HL-60/S4 (cell line): ENCODE data around the gene PDLIM5.
"Not testable (repeated sequence)": the region's sequence is repeated elsewhere in the genome, so short reads cannot be mapped to it uniquely, and the experiment has no call there.

Experiments
- in situ Hi-C: fragments of 300-500 bp; cut with MboI; formaldehyde crosslinking; loops from 2 replicates; pipeline ENCODE4 v1.14.3; 2022; ENCODE audit warnings: low sequenced_read_pairs

Gene PDLIM5

GRCh38 chr4:94489098-94489497 lies 37.4 kb downstream of the PDLIM5 start:
- in situ Hi-C loops: no loop called here

DNA sequence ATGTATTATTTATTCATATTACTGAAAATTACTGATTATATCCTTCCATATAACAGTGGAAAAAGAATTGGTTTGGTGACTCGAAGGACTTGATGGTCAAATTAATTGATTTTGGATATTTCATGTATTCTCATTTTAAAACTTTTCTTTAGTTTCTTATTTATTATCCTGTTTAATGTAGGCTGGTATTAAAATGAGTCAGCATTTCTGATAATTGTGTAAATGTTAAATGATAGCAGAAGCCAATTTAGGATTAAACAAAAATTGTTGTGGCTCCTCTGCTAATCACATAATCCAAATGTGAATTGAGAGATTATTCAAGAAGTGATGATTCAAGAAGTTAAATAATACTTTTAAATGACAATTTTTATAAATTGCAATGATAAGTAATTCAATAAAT lies 38.7 kb downstream of the PDLIM5 start:
- in situ Hi-C loops: no loop called here

DNA sequence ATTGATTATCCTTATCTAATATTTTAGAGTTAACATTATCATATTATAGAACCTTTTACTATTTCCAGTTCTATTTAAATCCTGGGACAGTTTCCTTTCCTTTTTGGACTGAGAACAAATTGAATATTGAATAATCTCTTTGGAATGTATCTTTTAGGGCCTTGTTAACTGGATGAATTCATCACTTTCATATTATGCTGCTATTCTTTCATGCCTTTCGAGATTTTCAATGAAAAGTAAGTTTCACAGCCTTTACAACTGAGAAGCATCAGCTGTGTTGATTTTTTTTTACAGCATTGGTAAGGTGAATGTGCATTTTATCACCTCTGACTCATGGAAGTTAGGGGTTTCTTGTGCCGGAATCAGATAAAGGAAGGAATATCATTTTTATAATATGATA lies 39.6 kb downstream of the PDLIM5 start:
- in situ Hi-C loops: no loop called here

GRCh38 chr4:94495408-94495807 lies 43.7 kb downstream of the PDLIM5 start:
- in situ Hi-C loops: no loop called here

- in situ Hi-C loops: no loop called here
These were observed 45.9 kb downstream of the PDLIM5 start for GRCh38 chr4:94497690-94498089.

GRCh38 chr4:94498502-94498901 lies 46.8 kb downstream of the PDLIM5 start:
- in situ Hi-C loops: no loop called here

DNA sequence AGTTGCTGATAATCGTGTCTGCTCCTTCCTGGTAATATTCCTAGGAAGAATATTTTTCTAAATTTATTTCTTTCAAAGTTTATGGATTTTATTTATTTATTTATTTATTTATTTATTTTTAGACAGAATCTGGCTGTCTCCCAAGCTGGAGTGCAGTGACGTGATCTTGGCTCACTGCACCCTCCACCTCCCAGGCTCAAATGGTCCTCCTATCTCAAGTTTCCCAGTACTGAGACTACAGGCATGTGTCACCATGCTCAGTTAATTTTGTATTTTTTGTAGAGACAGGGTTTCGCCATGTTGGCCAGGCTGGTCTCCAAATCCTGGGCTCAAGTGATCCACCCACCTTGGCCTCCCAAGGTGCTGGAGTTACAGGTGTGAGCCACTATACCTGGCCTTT lies 48.9 kb downstream of the PDLIM5 start:
- in situ Hi-C loops: no loop called here

DNA sequence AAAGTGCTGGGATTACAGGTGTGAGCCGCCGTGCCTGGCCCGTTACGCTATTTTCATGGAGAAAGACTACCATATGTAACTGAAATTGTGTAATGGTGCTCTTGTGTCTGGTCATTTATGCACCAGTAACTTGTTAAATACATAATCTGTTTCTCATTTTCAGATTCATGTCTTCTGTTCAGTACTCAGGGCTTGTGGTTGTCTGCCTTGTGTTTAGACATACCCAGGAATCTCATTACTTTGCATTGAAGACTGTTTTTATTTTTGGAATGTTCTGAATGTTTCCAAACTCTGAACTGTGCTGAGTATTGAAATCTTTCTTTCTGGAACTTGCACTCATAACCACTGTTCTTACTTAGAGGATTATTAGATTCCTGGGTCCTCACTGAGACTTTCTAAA lies 52.8 kb downstream of the PDLIM5 start:
- in situ Hi-C loops: no loop called here

DNA sequence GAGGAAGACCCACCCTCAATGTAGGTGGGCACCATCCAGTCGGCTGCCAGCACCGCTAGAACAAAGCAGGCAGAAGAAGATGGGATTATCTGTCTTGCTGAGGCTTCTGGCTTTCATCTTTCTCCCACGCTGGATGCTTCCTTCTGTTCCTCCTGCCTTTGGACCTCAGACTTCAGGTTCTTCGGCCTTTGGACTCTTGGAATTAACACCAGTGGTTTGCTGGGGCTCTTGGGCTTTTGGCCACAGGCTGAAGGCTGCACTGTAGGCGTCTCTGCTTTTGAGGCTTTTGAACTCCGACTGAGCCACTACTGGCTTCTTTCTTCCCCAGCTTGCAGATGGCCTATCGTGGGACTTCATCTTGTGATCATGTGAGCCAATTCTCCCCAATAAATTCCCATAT lies 55.1 kb downstream of the PDLIM5 start:
- in situ Hi-C loops: no loop called here

DNA sequence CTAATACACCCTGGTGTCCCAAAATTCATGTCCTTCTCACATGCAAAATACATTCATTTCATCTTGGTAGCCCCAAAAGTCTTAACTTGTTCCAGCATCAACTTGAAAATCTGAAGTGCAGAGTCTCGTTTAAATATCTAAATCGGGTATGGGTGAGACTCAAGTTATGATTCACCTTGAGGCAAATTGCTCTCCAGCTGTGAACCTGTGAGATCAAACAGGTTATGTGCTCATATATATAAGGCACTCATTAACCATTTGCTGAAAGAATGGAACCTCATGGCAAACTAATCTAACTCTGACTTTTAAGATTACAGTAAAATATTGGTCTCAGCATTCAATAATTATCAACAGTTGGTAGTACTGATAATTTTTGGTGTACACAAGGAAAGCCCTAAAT lies 55.5 kb downstream of the PDLIM5 start:
- in situ Hi-C loops: no loop called here

GRCh38 chr4:94507708-94508107 lies 56.0 kb downstream of the PDLIM5 start:
- in situ Hi-C loops: no loop called here

DNA sequence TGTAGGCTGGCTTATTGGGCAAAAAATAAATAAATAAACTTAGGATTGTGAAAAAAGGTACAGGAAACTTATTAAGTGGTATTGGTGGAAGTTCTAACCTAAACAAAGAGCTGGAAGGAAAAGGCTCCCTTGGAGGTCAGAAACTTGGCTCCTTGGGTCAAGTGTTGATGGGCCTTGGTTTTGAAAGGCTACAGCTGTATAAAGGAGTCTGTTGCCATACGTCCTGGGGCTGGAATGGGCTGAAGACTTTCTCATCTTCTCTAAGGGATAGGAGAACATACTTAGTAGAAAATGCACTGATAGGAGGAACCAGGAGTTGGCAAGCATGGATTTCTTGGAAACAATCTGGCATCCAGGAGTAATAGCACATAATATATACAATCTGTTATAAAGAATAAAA lies 56.6 kb downstream of the PDLIM5 start:
- in situ Hi-C loops: no loop called here

- in situ Hi-C loops: no loop called here
These were observed 57.1 kb downstream of the PDLIM5 start for GRCh38 chr4:94508806-94509205.

DNA sequence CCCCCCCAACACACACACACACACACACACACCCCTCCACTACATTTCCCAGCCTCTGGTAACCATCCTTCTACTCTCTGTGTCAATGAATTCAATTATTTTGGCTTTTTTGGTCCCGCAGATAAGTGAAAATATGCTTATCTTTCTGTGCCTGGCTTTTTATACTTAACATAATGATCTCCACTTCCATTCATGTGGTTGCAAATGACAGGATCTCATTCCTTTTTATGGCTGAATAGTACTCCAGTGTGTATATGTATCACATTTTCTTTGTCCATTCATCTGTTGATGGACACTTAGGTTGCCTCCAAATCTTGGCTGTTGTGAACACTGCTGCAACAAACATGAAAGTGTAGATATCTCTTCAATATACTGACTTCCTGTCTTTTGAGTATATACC lies 59.8 kb downstream of the PDLIM5 start:
- in situ Hi-C loops: no loop called here

- in situ Hi-C loops: not testable (repeated sequence)
These were observed 61.8 kb downstream of the PDLIM5 start for GRCh38 chr4:94513532-94513931.

GRCh38 chr4:94515365-94515764 lies 63.6 kb downstream of the PDLIM5 start:
- in situ Hi-C loops: no loop called here

GRCh38 chr4:94516067-94516466 lies 64.3 kb downstream of the PDLIM5 start:
- in situ Hi-C loops: no loop called here

DNA sequence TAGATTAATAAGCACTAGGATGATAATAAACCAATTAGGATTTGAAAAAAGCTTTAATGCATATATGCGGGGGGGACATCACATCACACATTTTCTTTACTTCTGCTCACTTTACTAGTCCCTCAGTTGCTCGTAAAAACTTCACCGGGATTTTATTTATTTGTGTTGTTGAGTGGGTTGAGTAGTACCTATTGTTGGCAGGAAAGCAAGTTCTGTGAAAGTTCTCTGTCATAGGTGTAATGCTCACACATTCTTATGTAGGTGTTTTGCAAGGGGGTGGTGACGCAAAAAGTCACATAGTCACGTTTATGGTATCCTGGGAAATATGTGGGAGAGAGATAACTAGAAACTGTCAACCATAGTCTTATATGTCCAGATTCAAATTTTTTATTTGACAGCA lies 65.3 kb downstream of the PDLIM5 start:
- in situ Hi-C loops: no loop called here

DNA sequence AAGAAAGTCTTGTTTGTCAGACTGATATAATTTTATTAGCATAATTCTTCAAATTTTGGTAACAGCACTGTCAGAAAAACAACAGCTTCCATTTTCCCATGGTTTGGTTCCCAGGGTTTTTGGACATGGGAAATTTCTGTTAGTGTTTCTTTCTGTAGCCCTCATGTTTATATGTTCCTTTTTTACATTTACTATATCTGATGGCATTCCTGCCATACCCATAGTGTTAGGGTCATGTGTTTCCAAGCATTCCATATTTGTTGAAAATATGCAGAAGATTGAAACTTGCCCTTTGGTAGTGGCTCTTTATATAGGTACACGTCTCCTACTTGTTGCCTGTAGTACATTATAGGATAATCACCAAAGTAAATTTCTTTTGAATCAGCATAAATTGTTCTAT lies 65.8 kb downstream of the PDLIM5 start:
- in situ Hi-C loops: no loop called here

DNA sequence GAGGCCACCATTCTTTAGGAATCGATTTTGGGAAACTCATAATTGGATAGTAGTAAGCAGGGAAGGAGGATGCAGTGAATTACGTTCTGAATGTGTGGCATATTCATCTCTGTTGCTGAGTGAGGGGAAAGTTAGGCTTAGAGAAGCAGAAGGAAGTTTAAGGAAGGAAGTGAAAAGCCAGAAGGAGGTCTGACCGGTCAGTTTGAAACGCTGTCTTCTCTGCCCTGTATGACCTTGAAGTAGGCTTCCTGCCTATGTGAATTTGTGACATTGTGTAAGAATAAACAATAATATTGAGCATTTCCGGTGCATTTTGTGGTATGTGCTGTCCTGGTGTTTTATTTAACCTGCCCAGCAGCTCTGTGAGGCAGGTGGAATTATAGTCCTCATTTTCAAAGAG lies 67.3 kb downstream of the PDLIM5 start:
- in situ Hi-C loops: no loop called here

- in situ Hi-C loops: no loop called here
These were observed 68.4 kb downstream of the PDLIM5 start for GRCh38 chr4:94519925-94520789.

GRCh38 chr4:94523033-94523580 lies 71.4 kb downstream of the PDLIM5 start:
- in situ Hi-C loops: no loop called here

GRCh38 chr4:94523617-94524016 lies 71.9 kb downstream of the PDLIM5 start:
- in situ Hi-C loops: no loop called here
